Measurements from ENCODE around the gene DDX42.

GRCh38 chr17:63772801-63773271 is 1.1 kb upstream of the DDX42 start:
- no peak for TF ChIP-seq SMC3 (conservative IDR thresholded peaks at IDR 0.05; ENCODE audit: poor library complexity)
- no peak for TF ChIP-seq CTCF (IDR thresholded peaks at IDR 0.05; ENCODE audit: poor library complexity, severe bottlenecking)
